ENCODE results near the gene SCPEP1. TPM values are rescaled to one million over a fixed set of nuclear protein-coding genes. Genes with fewer than 3 reads are reported as not detected.
A peak's percentile ranks its signal among the peaks of the same experiment; 100 is the strongest.
"Not testable (repeated sequence)": the region's sequence is repeated elsewhere in the genome, so short reads cannot be mapped to it uniquely, and the experiment has no call there.

SCPEP1 gene
- polyA plus RNA-seq, 1 of the 3 experiments (the other 2 are of a cell fraction): 99.6 TPM

DNA sequence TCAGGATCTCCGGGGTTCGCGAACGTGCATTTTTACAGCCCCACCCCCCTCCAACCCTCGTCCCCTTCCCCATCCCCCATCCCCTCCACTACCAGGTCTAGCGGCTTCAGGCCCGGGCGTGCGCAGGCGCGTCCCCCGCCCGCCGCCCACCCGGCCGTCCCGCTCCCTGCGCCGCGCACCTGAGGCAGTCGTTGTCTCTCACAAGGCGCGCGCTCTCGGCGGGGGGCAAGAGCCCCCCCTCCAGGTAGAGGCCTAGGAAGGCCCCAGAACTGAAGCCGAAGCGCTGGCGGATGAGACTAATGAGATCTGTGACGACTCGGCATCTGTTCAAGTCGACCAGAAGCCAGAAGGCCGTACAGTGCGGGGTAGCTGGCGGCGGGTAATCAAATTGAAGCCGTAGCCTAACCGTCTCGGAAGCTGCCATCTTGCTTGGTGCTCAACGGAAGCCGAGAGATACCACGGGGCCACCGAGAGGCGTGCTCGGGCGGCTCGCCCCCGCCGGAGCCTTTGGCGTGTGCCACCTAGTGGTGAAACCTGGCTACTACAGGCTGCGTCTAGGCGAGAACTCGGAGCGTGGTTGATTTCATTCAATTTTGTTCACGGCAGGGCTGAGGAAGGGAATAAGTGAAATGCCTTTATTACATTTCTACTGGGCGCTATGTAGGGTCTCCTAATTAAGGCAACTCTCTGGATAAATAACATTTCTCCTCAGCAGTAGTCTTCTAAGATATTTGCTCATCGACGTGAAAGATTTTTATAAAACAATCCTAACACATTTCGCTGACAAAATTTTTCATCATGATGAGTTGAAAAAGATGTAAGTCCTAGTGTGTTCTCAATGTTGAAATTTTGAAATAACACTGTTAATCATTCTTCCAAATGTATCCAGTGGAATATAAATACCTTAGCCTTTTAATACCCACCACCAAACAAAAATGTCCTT is 17.1 kb upstream of the SCPEP1 start, which contains the start of gene COIL (continued):
- TF ChIP-seq, protein P1, sequence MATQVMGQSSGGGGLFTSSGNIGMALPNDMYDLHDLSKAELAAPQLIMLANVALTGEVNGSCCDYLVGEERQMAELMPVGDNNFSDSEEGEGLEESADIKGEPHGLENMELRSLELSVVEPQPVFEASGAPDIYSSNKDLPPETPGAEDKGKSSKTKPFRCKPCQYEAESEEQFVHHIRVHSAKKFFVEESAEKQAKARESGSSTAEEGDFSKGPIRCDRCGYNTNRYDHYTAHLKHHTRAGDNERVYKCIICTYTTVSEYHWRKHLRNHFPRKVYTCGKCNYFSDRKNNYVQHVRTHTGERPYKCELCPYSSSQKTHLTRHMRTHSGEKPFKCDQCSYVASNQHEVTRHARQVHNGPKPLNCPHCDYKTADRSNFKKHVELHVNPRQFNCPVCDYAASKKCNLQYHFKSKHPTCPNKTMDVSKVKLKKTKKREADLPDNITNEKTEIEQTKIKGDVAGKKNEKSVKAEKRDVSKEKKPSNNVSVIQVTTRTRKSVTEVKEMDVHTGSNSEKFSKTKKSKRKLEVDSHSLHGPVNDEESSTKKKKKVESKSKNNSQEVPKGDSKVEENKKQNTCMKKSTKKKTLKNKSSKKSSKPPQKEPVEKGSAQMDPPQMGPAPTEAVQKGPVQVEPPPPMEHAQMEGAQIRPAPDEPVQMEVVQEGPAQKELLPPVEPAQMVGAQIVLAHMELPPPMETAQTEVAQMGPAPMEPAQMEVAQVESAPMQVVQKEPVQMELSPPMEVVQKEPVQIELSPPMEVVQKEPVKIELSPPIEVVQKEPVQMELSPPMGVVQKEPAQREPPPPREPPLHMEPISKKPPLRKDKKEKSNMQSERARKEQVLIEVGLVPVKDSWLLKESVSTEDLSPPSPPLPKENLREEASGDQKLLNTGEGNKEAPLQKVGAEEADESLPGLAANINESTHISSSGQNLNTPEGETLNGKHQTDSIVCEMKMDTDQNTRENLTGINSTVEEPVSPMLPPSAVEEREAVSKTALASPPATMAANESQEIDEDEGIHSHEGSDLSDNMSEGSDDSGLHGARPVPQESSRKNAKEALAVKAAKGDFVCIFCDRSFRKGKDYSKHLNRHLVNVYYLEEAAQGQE (IDR thresholded peaks at IDR 0.05; ENCODE audit: low read depth, low read length): peak; percentile 67
- TF ChIP-seq FOXJ3 (CRISPR knock-in tag; IDR thresholded peaks at IDR 0.05) (no peak), TEAD4 (IDR thresholded peaks at IDR 0.05; ENCODE audit: borderline replicate concordance, insufficient read depth) (no peak), MEF2A (IDR thresholded peaks at IDR 0.05; ENCODE audit: borderline replicate concordance, low read depth) (no peak), TAF1 (IDR thresholded peaks at IDR 0.05; ENCODE audit: borderline replicate concordance, low read depth, low read length) (peak; percentile 88), NRF1 (IDR thresholded peaks at IDR 0.05; ENCODE audit: low read depth, low read length) (peak; percentile 72), YY1 (IDR thresholded peaks at IDR 0.05; ENCODE audit: low read depth) (peak; percentile 95), RCOR1 (IDR thresholded peaks at IDR 0.05; ENCODE audit: low read length) (peak; percentile 69)

DNA sequence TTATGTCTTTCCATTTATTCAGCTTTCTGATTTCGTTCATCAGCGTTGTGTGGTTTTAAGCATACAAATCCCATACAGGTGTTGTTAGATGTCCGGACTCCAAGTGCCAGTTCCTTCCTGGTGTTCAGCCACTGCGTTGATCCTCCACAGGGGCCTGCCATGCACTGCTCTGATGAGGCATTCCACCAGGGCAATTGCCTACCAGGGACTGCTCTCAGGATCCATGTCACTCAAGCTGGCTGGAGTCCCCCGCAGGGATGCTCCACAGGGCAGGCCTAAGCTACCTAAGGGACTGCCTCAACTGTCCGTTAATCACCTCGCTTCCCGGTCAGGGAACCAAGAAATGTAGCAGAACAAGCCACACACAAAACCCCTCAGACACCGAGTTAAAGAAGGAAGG is 12.7 kb upstream of the SCPEP1 start:
- DNase-seq; POLR2A ChIA-PET; H3F3A ChIP-seq (replicated peaks; ENCODE audit: insufficient read depth); H3K9ac ChIP-seq; H3K36me3 ChIP-seq (replicated peaks in 1 of 2; ENCODE audit: control insufficient read depth in 1 of 2, insufficient read depth in 2 of 2, low read length in 1 of 2); H3K79me2 ChIP-seq (ENCODE audit: insufficient read depth); H3K9me3 ChIP-seq; H4K20me1 ChIP-seq (ENCODE audit: insufficient read depth); H3K27ac ChIP-seq (ENCODE audit: low read depth in 2 of 2, low read length in 1 of 2); H3K4me3 ChIP-seq (ENCODE audit: low read depth in 2 of 2, low read length in 1 of 2); H3K4me2 ChIP-seq; H3K9me2 ChIP-seq; H2AFZ ChIP-seq (ENCODE audit: low read depth); H3K4me1 ChIP-seq (ENCODE audit: control insufficient read depth in 1 of 2, insufficient read depth in 2 of 2, low read depth in 1 of 2, low read length in 1 of 2); H3K27me3 ChIP-seq (ENCODE audit: insufficient read depth): not testable (repeated sequence)
- 81% methylated on average over 6 of the region's 9 CpGs for WGBS (ENCODE audit: low lambda C conversion rate)
- CTCF ChIA-PET: interaction anchor here (0.8 to 1.1 kb wide), 4 partner anchors 11 to 1035 kb away, joined by 3 to 5 read pairs (median 3); no protein-coding TSS in a partner anchor

DNA sequence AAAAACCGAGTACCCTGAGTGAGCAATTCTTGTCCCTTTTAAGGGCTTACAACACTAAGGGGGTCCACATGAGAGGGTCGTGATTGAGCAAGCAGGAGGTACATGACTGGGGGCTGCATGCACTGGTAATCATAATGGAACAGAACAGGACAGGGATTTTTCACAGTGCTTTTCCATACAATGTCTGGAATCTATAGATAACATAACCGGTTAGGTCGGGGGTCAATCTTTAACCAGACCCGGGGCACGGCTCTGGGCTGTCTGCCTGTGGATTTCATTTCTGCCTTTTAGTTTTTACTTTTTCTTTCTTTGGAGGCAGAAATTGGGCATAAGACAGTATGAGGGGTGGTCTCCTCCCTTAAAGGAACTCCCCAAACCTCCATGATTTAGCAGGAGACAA is 12.2 kb upstream of the SCPEP1 start:
- H3K27ac ChIP-seq (ENCODE audit: low read depth in 2 of 2, low read length in 1 of 2): peak overlapping the region in 1 of 2 experiments; percentile 66; a peak in 1 of 4 replicates
- not testable (repeated sequence) for H3K27me3 ChIP-seq (ENCODE audit: insufficient read depth); H3F3A ChIP-seq (replicated peaks; ENCODE audit: insufficient read depth); H3K9me3 ChIP-seq; DNase-seq; H3K36me3 ChIP-seq (replicated peaks in 1 of 2; ENCODE audit: control insufficient read depth in 1 of 2, insufficient read depth in 2 of 2, low read length in 1 of 2); H3K4me1 ChIP-seq (ENCODE audit: control insufficient read depth in 1 of 2, insufficient read depth in 2 of 2, low read depth in 1 of 2, low read length in 1 of 2); H3K9ac ChIP-seq; H4K20me1 ChIP-seq (ENCODE audit: insufficient read depth); H3K4me3 ChIP-seq (ENCODE audit: low read depth in 2 of 2, low read length in 1 of 2); H3K4me2 ChIP-seq; H3K79me2 ChIP-seq (ENCODE audit: insufficient read depth); H2AFZ ChIP-seq (ENCODE audit: low read depth); H3K9me2 ChIP-seq
- ChIA-PET POLR2A (interaction anchor here (1.6 kb wide), 1 partner anchor 12 kb away, joined by 5 read pairs; the partner anchor contains the start of gene SCPEP1), CTCF (interaction anchor here (0.7 to 3.7 kb wide), 6 partner anchors 10 to 186 kb away, joined by 3 to 23 read pairs (median 3); partner anchors contain the start of gene SCPEP1)
- WGBS (ENCODE audit: low lambda C conversion rate): 75% methylated on average over 6 of the region's 6 CpGs
